WTC11 (cell line): ENCODE results near the gene MIA2. TPM values are rescaled to one million over a fixed set of nuclear protein-coding genes. Genes with fewer than 3 reads are reported as not detected.

Experiments used
- ATAC-seq: fragments of 200-7000 bp; cut with Tn5 transposase; 2 replicates; pipeline ENCODE4 v1.10.0; 2021; ENCODE audit warnings: mild to moderate bottlenecking, moderate library complexity
- CTCF ChIA-PET: fragments of 300-600 bp; sonication (Branson Sonifier 250); formaldehyde crosslinking; loops from one replicate; lab custom pipeline; 2021; ENCODE audit warnings: antibody characterized with exemption; lab: Charles Lee
- POLR2A ChIA-PET: fragments of 350-600 bp; sonication (Branson Sonifier 250); formaldehyde crosslinking; loops from one replicate; lab custom pipeline; 2021; ENCODE audit warnings: antibody characterized with exemption; lab: Charles Lee
- DNase-seq: peaks from one replicate; pipeline ENCODE4 v3.0.0; 2021; ENCODE audit warnings: low spot score
- H3K27ac Mint-ChIP-seq: 2 replicates; pipeline ENCODE4 v1.8.0; 2021; ENCODE audit warnings: mixed read lengths
- H3K27me3 Mint-ChIP-seq: 2 replicates; pipeline ENCODE4 v1.8.0; 2021; ENCODE audit warnings: low read depth, mild to moderate bottlenecking, moderate library complexity, mixed read lengths
- H3K36me3 Mint-ChIP-seq: 2 replicates; pipeline ENCODE4 v1.8.0; 2021; ENCODE audit warnings: mixed read lengths
- H3K4me1 Mint-ChIP-seq: 2 replicates; pipeline ENCODE4 v1.8.0; 2022; ENCODE audit warnings: mixed read lengths
- H3K4me3 Mint-ChIP-seq: 2 replicates; pipeline ENCODE4 v1.8.0; 2021; ENCODE audit warnings: mild to moderate bottlenecking, moderate library complexity, mixed read lengths
- H3K9me3 Mint-ChIP-seq: 2 replicates; pipeline ENCODE4 v1.8.0; 2021; ENCODE audit warnings: mixed read lengths
- CREM ChIP-seq: sonication (generic); formaldehyde crosslinking; IDR thresholded peaks from 2 replicates; pipeline ENCODE4 v1.8.1; 2022; ENCODE audit warnings: mild to moderate bottlenecking, missing genetic modification reagents, moderate library complexity
- GABPB1 ChIP-seq: sonication (generic); formaldehyde crosslinking; IDR thresholded peaks from 2 replicates; pipeline ENCODE4 v1.8.1; 2023; ENCODE audit warnings: mild to moderate bottlenecking, missing genetic modification reagents
- HMGA2 ChIP-seq: fragments of 250-450 bp; sonication (Bioruptor Pico); IDR thresholded peaks from 2 replicates; pipeline ENCODE4 v1.4.0; 2021; ENCODE audit warnings: mild to moderate bottlenecking, moderate library complexity
- IRF1 ChIP-seq: sonication (generic); formaldehyde crosslinking; IDR thresholded peaks from 2 replicates; pipeline ENCODE4 v1.8.0; 2023; ENCODE audit warnings: missing genetic modification reagents
- IRF2 ChIP-seq: sonication (generic); formaldehyde crosslinking; IDR thresholded peaks from 2 replicates; pipeline ENCODE4 v1.8.0; 2022; ENCODE audit warnings: low read depth, missing genetic modification reagents, borderline replicate concordance
- JAZF1 ChIP-seq: fragments of 250-450 bp; sonication (Bioruptor Pico); IDR thresholded peaks from 2 replicates; pipeline ENCODE4 v1.9.0; 2021; ENCODE audit warnings: moderate library complexity, mild to moderate bottlenecking, inconsistent platforms
- KAT7 ChIP-seq: sonication (generic); formaldehyde crosslinking; IDR thresholded peaks from 2 replicates; pipeline ENCODE4 v1.8.1; 2023; ENCODE audit warnings: missing genetic modification reagents, mild to moderate bottlenecking, borderline replicate concordance
- MYBL2 ChIP-seq: sonication (generic); formaldehyde crosslinking; IDR thresholded peaks from 2 replicates; pipeline ENCODE4 v1.8.1; 2023; ENCODE audit warnings: mild to moderate bottlenecking, moderate library complexity, missing genetic modification reagents
- NFATC4 ChIP-seq: fragments of 250-450 bp; sonication (Bioruptor Pico); IDR thresholded peaks from 2 replicates; pipeline ENCODE4 v1.9.0; 2021; ENCODE audit warnings: mild to moderate bottlenecking
- NR1H2 ChIP-seq: sonication (generic); formaldehyde crosslinking; IDR thresholded peaks from 2 replicates; pipeline ENCODE4 v1.9.0; 2021; ENCODE audit warnings: mild to moderate bottlenecking, moderate library complexity, missing genetic modification reagents
- PRRX2 ChIP-seq: fragments of 250-450 bp; sonication (Bioruptor Pico); IDR thresholded peaks from 2 replicates; pipeline ENCODE4 v1.8.0; 2021; ENCODE audit warnings: mild to moderate bottlenecking
- SMAD3 ChIP-seq: sonication (generic); formaldehyde crosslinking; IDR thresholded peaks from 2 replicates; pipeline ENCODE4 v1.8.0; 2022; ENCODE audit warnings: missing genetic modification reagents, mild to moderate bottlenecking, borderline replicate concordance
- TCF7 ChIP-seq: sonication (generic); formaldehyde crosslinking; IDR thresholded peaks from 2 replicates; pipeline ENCODE4 v1.8.0; 2022; ENCODE audit warnings: mild to moderate bottlenecking, low read depth, missing genetic modification reagents, moderate library complexity
- TEAD1 ChIP-seq: sonication (generic); formaldehyde crosslinking; IDR thresholded peaks from 2 replicates; pipeline ENCODE4 v1.8.0; 2022; ENCODE audit warnings: mild to moderate bottlenecking, missing genetic modification reagents
- total RNA-seq: library from RNA; stranded (reverse); gene quantifications from 3 replicates; pipeline ENCODE4 v1.2.3, GENCODE V29; 2021
- TF ChIP-seq, protein P1 (sequence below): sonication (generic); formaldehyde crosslinking; IDR thresholded peaks from 2 replicates; pipeline ENCODE4 v1.8.1; 2022; ENCODE audit warnings: low read depth, mild to moderate bottlenecking, moderate library complexity, missing genetic modification reagents, borderline replicate concordance
- TF ChIP-seq, protein P2 (sequence below): sonication (generic); formaldehyde crosslinking; IDR thresholded peaks from 2 replicates; pipeline ENCODE4 v1.8.0; 2022; ENCODE audit warnings: mild to moderate bottlenecking, missing genetic modification reagents
- TF ChIP-seq, protein P3 (sequence below): sonication (generic); formaldehyde crosslinking; IDR thresholded peaks from 2 replicates; pipeline ENCODE4 v1.8.1; 2023; ENCODE audit warnings: mild to moderate bottlenecking, missing genetic modification reagents, borderline replicate concordance
- TF ChIP-seq, protein P4 (sequence below): sonication (generic); formaldehyde crosslinking; IDR thresholded peaks from 2 replicates; pipeline ENCODE4 v1.8.0; 2022; ENCODE audit warnings: mild to moderate bottlenecking, missing genetic modification reagents

The MIA2 gene
- total RNA-seq, 1 experiment from 2014 or later: 11.3 TPM

GRCh38 chr14:39393289-39393688, 159.6 kb downstream of the MIA2 start:
- Mint-ChIP-seq H3K27me3 (no peaks in the 10 kb centered on the region), H3K4me1 (no peaks in the 10 kb centered on the region), H3K27ac (no peak overlapping the region), H3K9me3 (no peaks in the 10 kb centered on the region), H3K36me3 (no peaks in the 10 kb centered on the region), H3K4me3 (no peak overlapping the region)
- CTCF ChIA-PET: interaction anchor here (0.6 kb wide), 1 partner anchor 16 kb away, joined by 4 read pairs; no protein-coding TSS in a partner anchor
- no peak for DNase-seq
- POLR2A ChIA-PET: no interaction called here
- ATAC-seq: no peak
- TF ChIP-seq IRF2 (CRISPR knock-in tag): no peak
- TF ChIP-seq NR1H2 (CRISPR knock-in tag): no peak
- TF ChIP-seq GABPB1 (CRISPR knock-in tag): no peak
- TF ChIP-seq, protein P1, sequence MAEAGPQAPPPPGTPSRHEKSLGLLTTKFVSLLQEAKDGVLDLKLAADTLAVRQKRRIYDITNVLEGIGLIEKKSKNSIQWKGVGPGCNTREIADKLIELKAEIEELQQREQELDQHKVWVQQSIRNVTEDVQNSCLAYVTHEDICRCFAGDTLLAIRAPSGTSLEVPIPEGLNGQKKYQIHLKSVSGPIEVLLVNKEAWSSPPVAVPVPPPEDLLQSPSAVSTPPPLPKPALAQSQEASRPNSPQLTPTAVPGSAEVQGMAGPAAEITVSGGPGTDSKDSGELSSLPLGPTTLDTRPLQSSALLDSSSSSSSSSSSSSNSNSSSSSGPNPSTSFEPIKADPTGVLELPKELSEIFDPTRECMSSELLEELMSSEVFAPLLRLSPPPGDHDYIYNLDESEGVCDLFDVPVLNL (CRISPR knock-in tag): no peak
- TF ChIP-seq, protein P2, sequence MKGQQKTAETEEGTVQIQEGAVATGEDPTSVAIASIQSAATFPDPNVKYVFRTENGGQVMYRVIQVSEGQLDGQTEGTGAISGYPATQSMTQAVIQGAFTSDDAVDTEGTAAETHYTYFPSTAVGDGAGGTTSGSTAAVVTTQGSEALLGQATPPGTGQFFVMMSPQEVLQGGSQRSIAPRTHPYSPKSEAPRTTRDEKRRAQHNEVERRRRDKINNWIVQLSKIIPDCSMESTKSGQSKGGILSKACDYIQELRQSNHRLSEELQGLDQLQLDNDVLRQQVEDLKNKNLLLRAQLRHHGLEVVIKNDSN (CRISPR knock-in tag): no peak
- TF ChIP-seq SMAD3: no peak
- no peak for TF ChIP-seq MYBL2 (CRISPR knock-in tag)
- TF ChIP-seq HMGA2: no peak
- no peak for TF ChIP-seq NFATC4 (CRISPR knock-in tag)
- TF ChIP-seq, protein P3, sequence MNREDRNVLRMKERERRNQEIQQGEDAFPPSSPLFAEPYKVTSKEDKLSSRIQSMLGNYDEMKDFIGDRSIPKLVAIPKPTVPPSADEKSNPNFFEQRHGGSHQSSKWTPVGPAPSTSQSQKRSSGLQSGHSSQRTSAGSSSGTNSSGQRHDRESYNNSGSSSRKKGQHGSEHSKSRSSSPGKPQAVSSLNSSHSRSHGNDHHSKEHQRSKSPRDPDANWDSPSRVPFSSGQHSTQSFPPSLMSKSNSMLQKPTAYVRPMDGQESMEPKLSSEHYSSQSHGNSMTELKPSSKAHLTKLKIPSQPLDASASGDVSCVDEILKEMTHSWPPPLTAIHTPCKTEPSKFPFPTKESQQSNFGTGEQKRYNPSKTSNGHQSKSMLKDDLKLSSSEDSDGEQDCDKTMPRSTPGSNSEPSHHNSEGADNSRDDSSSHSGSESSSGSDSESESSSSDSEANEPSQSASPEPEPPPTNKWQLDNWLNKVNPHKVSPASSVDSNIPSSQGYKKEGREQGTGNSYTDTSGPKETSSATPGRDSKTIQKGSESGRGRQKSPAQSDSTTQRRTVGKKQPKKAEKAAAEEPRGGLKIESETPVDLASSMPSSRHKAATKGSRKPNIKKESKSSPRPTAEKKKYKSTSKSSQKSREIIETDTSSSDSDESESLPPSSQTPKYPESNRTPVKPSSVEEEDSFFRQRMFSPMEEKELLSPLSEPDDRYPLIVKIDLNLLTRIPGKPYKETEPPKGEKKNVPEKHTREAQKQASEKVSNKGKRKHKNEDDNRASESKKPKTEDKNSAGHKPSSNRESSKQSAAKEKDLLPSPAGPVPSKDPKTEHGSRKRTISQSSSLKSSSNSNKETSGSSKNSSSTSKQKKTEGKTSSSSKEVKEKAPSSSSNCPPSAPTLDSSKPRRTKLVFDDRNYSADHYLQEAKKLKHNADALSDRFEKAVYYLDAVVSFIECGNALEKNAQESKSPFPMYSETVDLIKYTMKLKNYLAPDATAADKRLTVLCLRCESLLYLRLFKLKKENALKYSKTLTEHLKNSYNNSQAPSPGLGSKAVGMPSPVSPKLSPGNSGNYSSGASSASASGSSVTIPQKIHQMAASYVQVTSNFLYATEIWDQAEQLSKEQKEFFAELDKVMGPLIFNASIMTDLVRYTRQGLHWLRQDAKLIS (CRISPR knock-in tag): no peak
- no peak for TF ChIP-seq TCF7 (CRISPR knock-in tag)
- no peak for TF ChIP-seq TEAD1 (CRISPR knock-in tag)
- no peak for TF ChIP-seq PRRX2 (CRISPR knock-in tag)
- TF ChIP-seq, protein P4, sequence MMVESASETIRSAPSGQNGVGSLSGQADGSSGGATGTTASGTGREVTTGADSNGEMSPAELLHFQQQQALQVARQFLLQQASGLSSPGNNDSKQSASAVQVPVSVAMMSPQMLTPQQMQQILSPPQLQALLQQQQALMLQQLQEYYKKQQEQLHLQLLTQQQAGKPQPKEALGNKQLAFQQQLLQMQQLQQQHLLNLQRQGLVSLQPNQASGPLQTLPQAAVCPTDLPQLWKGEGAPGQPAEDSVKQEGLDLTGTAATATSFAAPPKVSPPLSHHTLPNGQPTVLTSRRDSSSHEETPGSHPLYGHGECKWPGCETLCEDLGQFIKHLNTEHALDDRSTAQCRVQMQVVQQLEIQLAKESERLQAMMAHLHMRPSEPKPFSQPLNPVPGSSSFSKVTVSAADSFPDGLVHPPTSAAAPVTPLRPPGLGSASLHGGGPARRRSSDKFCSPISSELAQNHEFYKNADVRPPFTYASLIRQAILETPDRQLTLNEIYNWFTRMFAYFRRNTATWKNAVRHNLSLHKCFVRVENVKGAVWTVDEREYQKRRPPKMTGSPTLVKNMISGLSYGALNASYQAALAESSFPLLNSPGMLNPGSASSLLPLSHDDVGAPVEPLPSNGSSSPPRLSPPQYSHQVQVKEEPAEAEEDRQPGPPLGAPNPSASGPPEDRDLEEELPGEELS: no peak

GRCh38 chr14:39395555-39396254, 162.0 kb downstream of the MIA2 start:
- ChIA-PET POLR2A (interaction anchor here (0.6 kb wide), 1 partner anchor 97 kb away, joined by 11 read pairs; no protein-coding TSS in a partner anchor), CTCF (interaction anchor here (0.9 to 2.1 kb wide), 2 partner anchors 9 to 164 kb away, joined by 4 to 5 read pairs; no protein-coding TSS in a partner anchor)
- Mint-ChIP-seq H3K27ac (no peak overlapping the region), H3K4me1 (no peaks in the 10 kb centered on the region), H3K36me3 (no peaks in the 10 kb centered on the region), H3K27me3 (no peaks in the 10 kb centered on the region), H3K4me3 (no peak overlapping the region), H3K9me3 (no peaks in the 10 kb centered on the region)
- no peak for ATAC-seq
- TF ChIP-seq CREM (CRISPR knock-in tag) (no peak), JAZF1 (no peak), HMGA2 (no peak), IRF2 (CRISPR knock-in tag) (no peak), KAT7 (CRISPR knock-in tag) (no peak), IRF1 (no peak)
- DNase-seq: no peak
